Fibroblast of peridontal ligament (primary cell): ENCODE data around the gene NCKAP5.
A peak's percentile ranks its signal among the peaks of the same experiment; 100 is the strongest.

Experiments
- DNase-seq: peaks from one replicate; pipeline ENCODE4 v3.0.0-alpha.2; 2010; ENCODE audit errors: extremely low read depth

The NCKAP5 gene

DNA sequence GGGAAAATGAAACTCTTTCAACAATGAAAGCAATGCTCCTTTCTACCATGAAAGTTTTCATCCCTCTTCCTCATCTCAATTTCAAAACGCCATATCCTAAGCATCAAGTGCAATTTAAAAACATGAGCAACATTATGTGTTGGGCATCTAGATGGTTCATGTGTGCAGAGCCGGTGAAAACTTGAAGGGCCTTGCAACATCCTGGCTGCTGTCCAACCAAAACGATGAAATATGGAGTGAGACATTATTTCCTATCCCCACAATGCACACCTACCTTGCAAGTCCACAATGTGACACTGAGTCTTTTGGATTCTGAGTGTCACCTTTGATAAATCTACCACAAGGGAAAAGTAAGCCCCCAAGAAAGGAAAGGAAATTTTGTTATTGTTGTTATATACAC lies 110.0 kb downstream of the NCKAP5 start:
- DNase-seq = peak; percentile 5

DNA sequence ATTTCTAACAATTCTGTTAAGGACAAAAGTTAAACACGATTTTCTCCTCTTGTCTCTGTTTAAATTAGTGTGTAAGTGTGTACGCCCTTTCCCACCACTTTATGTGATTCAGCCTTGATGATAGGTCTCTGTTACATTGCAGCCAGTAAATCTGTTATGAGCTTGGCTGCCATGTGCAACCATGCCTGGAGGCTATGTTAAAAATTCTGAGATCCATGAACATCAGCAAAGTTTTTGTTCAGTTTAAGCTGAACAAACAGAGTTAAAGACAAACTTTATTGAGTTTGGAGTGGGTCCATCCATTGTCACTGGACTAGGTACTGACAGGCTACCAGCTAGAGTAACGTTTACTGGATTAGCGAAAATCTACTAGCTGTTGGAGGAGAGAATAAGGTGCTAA lies 110.4 kb downstream of the NCKAP5 start:
- DNase-seq = no peak

- DNase-seq = no peak
These were observed 111.3 kb downstream of the NCKAP5 start for GRCh38 chr2:133456971-133457370.

- no peak for DNase-seq
These were observed 112.1 kb downstream of the NCKAP5 start for GRCh38 chr2:133456156-133456555.

- DNase-seq = no peak
These were observed 115.2 kb downstream of the NCKAP5 start for GRCh38 chr2:133453032-133453431.

DNA sequence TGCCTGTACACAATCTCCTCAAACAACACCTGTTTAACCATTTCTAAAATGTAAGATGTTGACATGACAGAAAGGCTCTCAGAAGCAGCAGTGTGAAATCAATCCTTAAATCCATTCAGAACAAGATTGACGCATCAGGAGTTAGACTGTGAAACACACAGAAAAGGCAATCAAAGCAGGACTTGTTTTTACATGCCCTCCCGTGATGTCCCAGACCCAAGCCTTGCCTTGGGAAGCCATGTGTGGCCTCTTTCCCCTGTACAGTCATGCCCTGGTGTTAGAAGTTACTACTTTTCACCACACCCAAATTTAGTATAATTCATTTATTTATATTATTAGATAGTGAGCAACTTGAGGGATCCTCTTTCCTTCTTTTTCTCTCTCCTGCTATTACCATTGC lies 115.7 kb downstream of the NCKAP5 start:
- DNase-seq = no peak

GRCh38 chr2:133452146-133452545 lies 116.1 kb downstream of the NCKAP5 start:
- no peak for DNase-seq

- DNase-seq = no peak
These were observed 120.1 kb downstream of the NCKAP5 start for GRCh38 chr2:133448195-133448594.

DNA sequence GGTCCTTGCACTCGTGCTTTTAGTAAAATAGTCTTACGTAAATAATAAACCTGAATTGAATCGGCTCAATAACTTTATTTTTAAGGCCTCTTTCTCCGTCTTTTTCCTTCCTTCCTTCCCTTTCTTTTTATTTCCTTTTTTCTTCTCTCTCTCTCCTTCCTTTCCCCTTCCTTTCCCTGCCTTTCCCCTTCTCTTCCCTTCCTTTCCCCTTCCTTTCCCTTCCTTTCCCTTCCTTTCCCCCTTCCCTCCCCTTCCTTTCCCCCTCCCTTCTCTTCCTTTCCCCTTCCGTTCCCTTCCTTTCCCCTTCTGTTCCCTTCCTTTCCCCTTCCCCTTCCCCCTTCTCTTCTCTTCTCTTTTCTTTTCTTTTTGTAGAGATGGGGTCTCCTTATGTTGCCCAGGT lies 121.0 kb downstream of the NCKAP5 start:
- no peak for DNase-seq

- DNase-seq = no peak
These were observed 123.8 kb downstream of the NCKAP5 start for GRCh38 chr2:133444465-133444864.

- DNase-seq = no peak
These were observed 125.9 kb downstream of the NCKAP5 start for GRCh38 chr2:133442393-133442792.

GRCh38 chr2:133439565-133439920 lies 128.7 kb downstream of the NCKAP5 start:
- DNase-seq = no peak

GRCh38 chr2:133438848-133439564 lies 129.3 kb downstream of the NCKAP5 start:
- no peak for DNase-seq

DNA sequence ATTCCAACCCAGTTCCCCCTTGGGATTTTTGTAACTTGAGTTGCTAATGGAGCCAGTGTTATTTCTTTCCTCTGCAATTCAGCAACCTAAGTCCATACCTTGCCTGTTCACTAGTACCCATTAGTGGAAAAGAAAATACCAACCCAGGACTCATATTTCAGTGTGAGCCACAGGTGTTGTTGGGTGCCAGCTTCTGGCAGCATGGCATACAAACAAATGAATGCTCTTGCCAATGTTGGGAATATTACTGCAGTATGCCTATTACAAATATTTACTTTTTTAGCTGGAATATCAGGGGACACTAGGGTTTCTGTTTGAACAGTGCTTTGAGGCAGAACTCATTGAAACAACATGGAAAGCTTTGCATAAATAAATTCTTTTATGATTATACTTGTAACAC lies 130.2 kb downstream of the NCKAP5 start:
- DNase-seq = no peak

- DNase-seq = peak; percentile 27
These were observed 130.8 kb downstream of the NCKAP5 start for GRCh38 chr2:133437492-133437891.

- no peak for DNase-seq
These were observed 133.1 kb downstream of the NCKAP5 start for GRCh38 chr2:133434959-133435668.

- DNase-seq = peak; percentile 13
These were observed 134.5 kb downstream of the NCKAP5 start for GRCh38 chr2:133433455-133434451.

GRCh38 chr2:133432778-133433177 lies 135.5 kb downstream of the NCKAP5 start:
- DNase-seq = no peak

DNA sequence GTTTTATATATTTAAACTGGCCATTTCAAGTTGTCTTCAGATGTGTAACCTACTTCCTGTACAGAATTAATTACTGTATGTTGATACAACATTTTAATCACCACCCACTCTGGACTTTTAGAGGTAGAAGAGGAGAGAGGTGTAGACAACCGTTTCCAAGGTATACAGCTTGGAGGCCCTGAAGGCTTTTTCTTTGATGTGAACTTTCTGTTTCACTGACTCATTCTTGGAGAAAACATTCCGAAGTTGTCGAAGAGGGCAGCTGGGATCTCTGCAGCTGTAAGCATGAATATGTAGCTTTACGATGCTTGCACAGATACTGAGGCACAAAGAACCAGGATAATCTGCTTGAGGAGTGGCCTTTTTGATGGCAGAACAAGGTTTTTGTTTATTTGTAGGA lies 137.0 kb downstream of the NCKAP5 start:
- no peak for DNase-seq

- no peak for DNase-seq
These were observed 141.5 kb downstream of the NCKAP5 start for GRCh38 chr2:133426791-133427190.

GRCh38 chr2:133425612-133426011 lies 142.7 kb downstream of the NCKAP5 start:
- DNase-seq = no peak

DNA sequence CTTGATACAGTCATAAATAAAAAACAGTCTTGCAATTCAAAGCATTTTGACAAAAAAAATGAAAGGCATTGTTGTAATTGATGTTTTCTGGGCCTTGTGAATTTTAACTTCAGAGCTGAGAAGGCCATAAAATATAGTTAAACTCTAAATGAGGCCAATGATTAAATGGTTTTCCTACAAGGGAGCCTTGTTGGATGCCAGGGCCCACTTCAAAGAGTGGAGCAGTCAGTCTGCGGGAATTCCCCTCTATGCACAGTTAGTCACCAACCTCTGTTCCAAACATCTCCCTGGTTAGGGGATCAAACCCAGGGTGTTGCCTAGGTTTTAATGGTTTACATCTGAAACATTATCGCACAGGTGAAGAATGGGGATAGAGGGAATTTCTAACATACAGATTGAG lies 143.4 kb downstream of the NCKAP5 start:
- no peak for DNase-seq
